Kidney (tissue), 14 donors: ENCODE data around the gene EID1. TPM values are rescaled to one million over a fixed set of nuclear protein-coding genes. Genes with fewer than 3 reads are reported as not detected.

Experiments used
- DNase-seq, 5 donors: peaks; one replicate each; pipeline ENCODE4 v3.0.0-alpha.2; 2013 to 2020
- FAIRE-seq: peaks from 2 replicates; lab custom pipeline; 2012; peaks lifted over from hg19 to GRCh38; lab: Jason Lieb, UNC
- H3K27ac ChIP-seq, 2 donors: one replicate each; pipeline ENCODE4 v1.7.0; 2013; ENCODE audit warnings: low read depth in 2 of 2, low read length in 2 of 2, inconsistent platforms in 1 of 2
- H3K27me3 ChIP-seq: one replicate; pipeline ENCODE4 v1.7.1; 2013; ENCODE audit warnings: low read length, inconsistent platforms; ENCODE audit not compliant: control insufficient read depth, insufficient read depth
- H3K36me3 ChIP-seq, 3 donors: one replicate each; pipeline versions ENCODE4 v1.7.0 to v1.7.1; 2013; ENCODE audit warnings: low read length in 3 of 3, control low read depth in 1 of 3, inconsistent platforms in 1 of 3; ENCODE audit not compliant: insufficient read depth in 3 of 3, control insufficient read depth in 2 of 3
- H3K4me1 ChIP-seq, 3 donors: one replicate each; pipeline versions ENCODE4 v1.7.0 to v1.7.1; 2013; ENCODE audit warnings: low read length in 3 of 3, inconsistent platforms in 1 of 3, low read depth in 1 of 3; ENCODE audit not compliant: control insufficient read depth in 2 of 3, insufficient read depth in 2 of 3
- H3K4me3 ChIP-seq, 3 donors: one replicate each; pipeline versions ENCODE4 v1.7.0 to v1.8.1; 2013; ENCODE audit warnings: low read length in 3 of 3, control low read depth in 1 of 3, inconsistent platforms in 1 of 3
- H3K9ac ChIP-seq, 3 donors: one replicate each; pipeline versions ENCODE4 v1.7.0 to v1.7.1; 2013; ENCODE audit warnings: low read length in 3 of 3, control low read depth in 1 of 3, inconsistent platforms in 1 of 3
- H3K9me3 ChIP-seq, 3 donors: one replicate each; pipeline versions ENCODE4 v1.7.0 to v1.7.1; 2013; ENCODE audit warnings: low read length in 3 of 3, control low read depth in 1 of 3, inconsistent platforms in 1 of 3; ENCODE audit not compliant: control insufficient read depth in 2 of 3, insufficient read depth in 1 of 3
- intact Hi-C: fragments of 100-400 bp; cut with DNase I; formaldehyde crosslinking; loops from one replicate; pipeline ENCODE4 v1.11.1; 2022
- polyA plus RNA-seq: library from polyadenylated mRNA; stranded (reverse); fragments of 350-450 nt; fragmentation: Illumina TruSeq; extraction: RNeasy Lipid Tissue Mini Kit (QIAGEN cat#74804); gene quantifications from one replicate; pipeline ENCODE4 v1.2.3, GENCODE V29; 2014; ENCODE audit warnings: low read depth, low replicate concordance; ENCODE audit not compliant: insufficient read depth
- total RNA-seq: library from RNA; stranded (reverse); fragmentation: NEBNext Ultra II Directional; extraction: Animal tissue kit (Norgen Biotek cat#: 25700); gene quantifications from one replicate; pipeline ENCODE4 v1.2.1, GENCODE V29; 2021
- TF ChIP-seq, protein P1 (sequence below): IDR thresholded peaks from 3 replicates; pipeline ENCODE4 v1.5.1; 2012; ENCODE audit warnings: mild to moderate bottlenecking, moderate library complexity, borderline replicate concordance; ENCODE audit not compliant: insufficient read depth; ENCODE audit errors: extremely low read depth
- donor health status: control.
- donor health status: control.
- donor health status: control.
- donor health status: control.
- donor health status: control.
- donor health status: DM: yes; HTN: yes; CAD: no.
- donor health status: Normal renal cell carcinoma (clear cell type).

The EID1 gene
- total and polyA plus RNA-seq, 2 donors from 2014 or later = 119 to 123 TPM

DNA sequence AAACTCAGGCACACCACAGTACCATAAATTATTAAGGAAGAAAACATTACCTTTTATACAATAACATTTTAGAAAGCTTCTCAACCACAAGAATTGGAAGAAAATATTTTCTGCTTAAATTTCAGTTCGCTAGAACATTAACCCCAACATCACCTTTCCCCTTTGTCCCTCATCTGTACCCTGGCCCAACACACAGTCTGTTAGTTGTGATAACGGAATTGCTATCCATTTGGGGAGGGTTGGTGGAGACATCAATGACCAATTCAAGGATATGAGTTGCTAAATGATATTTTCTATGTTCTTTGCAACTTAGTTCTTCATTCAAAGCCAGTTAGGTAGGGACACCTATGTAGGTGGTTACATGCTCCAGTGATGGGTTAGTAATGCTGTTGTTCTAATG, 5.8 kb downstream of the EID1 start:
- Histone ChIP-seq H3K9me3 (no peaks in the 10 kb centered on the region), H3K9ac (no peak overlapping the region), H3K36me3 (no peaks in the 10 kb centered on the region), H3K4me1 (peaks cover 0 to 15% (median 3%) of the 10 kb centered on the region in 3 donors), H3K27me3 (no peaks in the 10 kb centered on the region), H3K4me3 (no peak overlapping the region), H3K27ac (no peak overlapping the region)
- TF ChIP-seq, protein P1, sequence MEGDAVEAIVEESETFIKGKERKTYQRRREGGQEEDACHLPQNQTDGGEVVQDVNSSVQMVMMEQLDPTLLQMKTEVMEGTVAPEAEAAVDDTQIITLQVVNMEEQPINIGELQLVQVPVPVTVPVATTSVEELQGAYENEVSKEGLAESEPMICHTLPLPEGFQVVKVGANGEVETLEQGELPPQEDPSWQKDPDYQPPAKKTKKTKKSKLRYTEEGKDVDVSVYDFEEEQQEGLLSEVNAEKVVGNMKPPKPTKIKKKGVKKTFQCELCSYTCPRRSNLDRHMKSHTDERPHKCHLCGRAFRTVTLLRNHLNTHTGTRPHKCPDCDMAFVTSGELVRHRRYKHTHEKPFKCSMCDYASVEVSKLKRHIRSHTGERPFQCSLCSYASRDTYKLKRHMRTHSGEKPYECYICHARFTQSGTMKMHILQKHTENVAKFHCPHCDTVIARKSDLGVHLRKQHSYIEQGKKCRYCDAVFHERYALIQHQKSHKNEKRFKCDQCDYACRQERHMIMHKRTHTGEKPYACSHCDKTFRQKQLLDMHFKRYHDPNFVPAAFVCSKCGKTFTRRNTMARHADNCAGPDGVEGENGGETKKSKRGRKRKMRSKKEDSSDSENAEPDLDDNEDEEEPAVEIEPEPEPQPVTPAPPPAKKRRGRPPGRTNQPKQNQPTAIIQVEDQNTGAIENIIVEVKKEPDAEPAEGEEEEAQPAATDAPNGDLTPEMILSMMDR = no peak
- intact Hi-C loops = no loop called here
- FAIRE-seq = no peak
- no peak for DNase-seq

GRCh38 chr15:48887144-48887543, 9.2 kb downstream of the EID1 start:
- Histone ChIP-seq H3K9ac (no peak overlapping the region), H3K27ac (no peak overlapping the region), H3K9me3 (no peaks in the 10 kb centered on the region), H3K4me1 (no peaks in the 10 kb centered on the region), H3K4me3 (no peak overlapping the region), H3K27me3 (no peaks in the 10 kb centered on the region), H3K36me3 (no peaks in the 10 kb centered on the region)
- TF ChIP-seq, protein P1 = no peak
- no peak for DNase-seq
- no peak for FAIRE-seq
- intact Hi-C loops = no loop called here

DNA sequence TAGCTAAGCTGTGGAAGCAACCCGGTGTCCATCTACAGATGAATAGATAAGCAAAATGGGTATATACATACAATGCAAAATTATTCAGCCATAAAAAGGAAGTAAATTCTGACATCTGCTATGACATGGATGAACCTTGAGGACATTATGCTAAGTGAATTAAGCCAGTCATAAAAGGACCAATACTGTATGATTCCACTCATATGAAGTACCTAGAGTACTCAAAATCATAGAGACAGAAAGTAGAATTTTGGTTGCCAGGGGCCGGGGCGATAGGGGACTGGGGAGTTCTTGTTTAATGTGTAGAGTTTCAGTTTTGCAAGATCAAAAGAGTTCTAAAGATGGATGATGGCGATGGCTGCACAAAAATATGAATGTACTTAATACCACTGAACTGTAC, 10.3 kb downstream of the EID1 start:
- DNase-seq (no peak), FAIRE-seq (no peak)

GRCh38 chr15:48888836-48889235, 10.9 kb downstream of the EID1 start:
- Histone ChIP-seq H3K36me3 (no peaks in the 10 kb centered on the region), H3K4me1 (no peaks in the 10 kb centered on the region), H3K9ac (no peak overlapping the region), H3K9me3 (no peaks in the 10 kb centered on the region), H3K27ac (no peak overlapping the region), H3K4me3 (no peak overlapping the region), H3K27me3 (no peaks in the 10 kb centered on the region)
- intact Hi-C loops = no loop called here
- FAIRE-seq (no peak), DNase-seq (no peak)
- TF ChIP-seq, protein P1 = no peak

More for the DNA sequence above, 10.3 kb downstream of the EID1 start:
- Histone ChIP-seq H3K36me3 (no peaks in the 10 kb centered on the region), H3K27ac (no peak overlapping the region), H3K4me1 (no peaks in the 10 kb centered on the region), H3K4me3 (no peak overlapping the region), H3K9ac (no peak overlapping the region), H3K27me3 (no peaks in the 10 kb centered on the region), H3K9me3 (no peaks in the 10 kb centered on the region)
- intact Hi-C loops = no loop called here
- TF ChIP-seq, protein P1 = no peak
